GM18499 (cell line): ENCODE measurements around the gene AGAP4.
"Not testable (repeated sequence)": the region's sequence is repeated elsewhere in the genome, so short reads cannot be mapped to it uniquely, and the experiment has no call there.

ENCODE experiments used
- ATAC-seq: cut with Tn5 transposase; IDR thresholded peaks from one replicate; pipeline ENCODE4 v1.9.1; 2021; ENCODE audit warnings: moderate number of reproducible peaks; ENCODE audit not compliant: insufficient read depth, unreplicated experiment

AGAP4 gene

DNA sequence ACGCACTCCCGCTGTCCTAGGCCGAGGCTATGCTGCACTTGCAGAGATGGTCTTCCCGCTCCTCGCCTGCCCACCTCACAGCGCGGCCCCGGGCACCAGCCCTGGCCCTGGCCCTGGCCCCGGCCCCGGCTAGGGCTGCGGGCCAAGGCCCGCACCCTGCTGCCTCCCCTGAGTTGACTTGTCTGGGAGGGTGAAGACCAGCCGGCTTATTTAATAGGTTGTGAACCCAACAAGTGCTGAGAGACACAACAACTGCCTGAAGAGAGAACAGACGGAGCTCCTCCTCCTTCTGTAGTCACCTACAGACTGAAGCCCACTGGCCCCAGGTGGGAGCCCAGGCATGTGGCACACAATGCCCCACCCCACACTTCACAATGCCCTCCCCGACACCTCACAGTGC is at the start of gene AGAP4:
Gene AGAP4, minus strand, starts transcription at position 101 of the 400 bp plus-strand sequence. CDS start 153 bp downstream, outside the sequence.
- ATAC-seq: not testable (repeated sequence)

DNA sequence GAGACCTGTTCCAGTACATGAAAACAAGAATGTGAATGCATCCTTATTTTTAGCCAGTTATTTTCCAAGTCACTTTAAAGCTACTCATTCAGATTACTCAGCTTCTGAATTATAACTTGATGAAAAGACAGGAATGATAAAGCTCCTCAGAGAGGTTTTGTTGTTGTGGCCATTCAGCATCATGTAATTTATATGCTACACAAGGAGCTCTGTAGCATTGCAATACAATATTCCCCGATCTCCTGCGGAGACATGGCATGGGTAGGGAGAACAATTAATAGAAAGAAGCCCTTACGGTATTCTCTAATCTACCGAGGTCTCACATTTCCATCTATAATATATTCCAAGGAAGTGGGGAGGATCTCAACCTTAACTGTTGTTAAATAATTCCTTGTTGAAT is 43.4 kb upstream of the AGAP4 start:
- not testable (repeated sequence) for ATAC-seq

DNA sequence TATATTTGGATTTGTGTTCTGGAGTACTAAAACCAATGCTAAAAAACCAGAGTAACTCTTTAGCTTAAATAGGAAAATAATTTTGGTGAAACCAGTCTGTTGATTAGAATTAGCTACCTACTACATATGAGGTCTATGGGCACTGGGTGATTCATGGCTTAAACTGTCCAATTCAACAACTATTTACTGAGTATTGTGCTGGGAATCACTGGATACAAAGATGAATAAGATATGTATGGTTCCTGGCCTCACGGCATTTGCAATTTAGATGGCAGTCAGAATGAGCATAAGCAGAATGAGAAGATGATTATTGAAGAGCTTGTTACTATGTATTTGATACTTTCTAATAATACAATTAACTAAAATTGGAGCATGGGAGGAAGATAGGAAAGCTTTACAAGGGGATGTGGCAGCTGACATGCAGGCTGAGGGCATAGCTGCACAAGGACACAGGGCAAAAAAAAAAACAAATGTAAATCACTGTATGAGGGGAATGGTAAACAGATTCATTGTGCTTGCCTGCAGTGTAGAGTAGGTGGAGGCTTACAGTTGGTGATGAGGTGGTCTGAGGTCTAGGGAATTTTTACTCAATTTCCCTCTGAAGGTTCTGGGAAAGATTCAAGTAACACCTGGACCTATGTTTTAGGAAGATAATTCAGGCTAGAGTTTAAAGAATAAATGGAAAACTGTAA is 42.4 kb upstream of the AGAP4 start:
- ATAC-seq: not testable (repeated sequence)

DNA sequence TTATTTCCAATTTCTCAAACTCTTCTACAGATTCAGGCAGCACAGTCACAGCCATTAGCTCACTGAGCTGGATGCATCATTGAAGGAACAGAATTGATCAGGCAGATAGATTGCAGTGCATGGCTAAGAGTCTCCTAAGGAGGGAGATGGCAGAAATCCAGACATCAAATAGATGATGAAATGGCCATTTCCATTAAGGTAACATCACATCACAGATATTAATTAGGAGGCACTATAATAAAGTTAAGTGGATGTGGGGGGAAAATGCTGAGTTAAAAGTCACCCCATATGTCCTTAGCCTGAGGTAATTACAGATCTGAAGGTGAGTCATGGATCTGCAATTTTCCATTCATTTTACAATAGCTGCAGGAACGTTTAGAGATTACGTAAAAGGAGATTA is 35.6 kb upstream of the AGAP4 start:
- ATAC-seq: not testable (repeated sequence)

DNA sequence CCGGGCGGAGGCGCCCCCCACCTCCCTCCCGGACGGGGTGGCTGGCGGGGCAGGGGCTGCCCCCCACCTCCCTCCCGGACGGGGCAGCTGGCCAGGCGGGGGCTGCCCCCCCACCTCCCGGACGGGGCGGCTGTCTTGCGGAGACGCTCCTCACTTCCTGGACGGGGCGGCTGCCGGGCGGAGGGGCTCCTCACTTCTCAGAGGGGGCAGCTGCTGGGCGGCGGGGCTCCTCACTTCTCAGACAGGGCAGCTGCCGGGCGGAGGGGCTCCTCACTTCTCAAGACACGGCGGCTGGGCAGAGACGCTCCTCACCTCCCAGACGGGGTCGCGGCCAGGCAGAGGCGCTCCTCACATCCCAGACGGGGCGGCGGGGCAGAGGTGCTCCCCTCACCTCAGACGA is 18.1 kb upstream of the AGAP4 start:
- not testable (repeated sequence) for ATAC-seq

DNA sequence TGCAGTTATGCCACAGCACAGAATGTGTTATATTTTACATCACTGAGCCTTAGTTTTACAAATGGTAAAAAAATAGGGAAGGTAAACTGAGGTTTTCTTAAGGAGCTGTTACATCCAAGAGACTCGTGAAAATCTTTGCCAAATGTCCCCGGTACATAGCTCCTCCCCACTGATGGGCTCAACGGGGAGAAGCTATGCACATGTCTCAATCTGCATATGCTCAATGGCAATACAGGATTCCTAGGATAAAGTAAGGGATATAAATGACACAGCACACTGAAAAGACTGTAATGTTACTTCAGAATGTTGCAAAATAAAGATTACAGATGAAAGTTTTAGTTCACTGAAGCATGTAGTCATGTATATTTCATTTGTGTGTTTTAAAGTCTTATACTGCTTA is 17.0 kb upstream of the AGAP4 start:
- not testable (repeated sequence) for ATAC-seq

DNA sequence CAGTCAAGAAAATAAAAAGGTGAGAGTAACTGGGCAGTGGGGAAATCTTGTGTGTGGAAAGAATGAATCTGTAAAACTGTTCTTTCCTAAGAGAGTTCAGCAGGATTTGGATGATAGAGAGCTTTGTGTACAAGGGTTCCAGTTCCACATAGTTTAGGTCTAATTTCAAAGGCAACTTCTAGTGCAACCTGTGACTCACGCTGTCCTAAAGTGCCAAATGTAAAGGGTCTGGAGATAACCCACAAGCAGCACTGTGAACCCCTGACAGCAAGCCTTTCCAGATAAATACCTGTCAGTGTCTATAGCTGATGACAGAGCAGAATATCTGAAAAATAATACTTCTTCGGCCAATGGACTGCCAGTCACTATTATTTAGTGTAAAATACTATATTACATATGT is 16.3 kb upstream of the AGAP4 start:
- not testable (repeated sequence) for ATAC-seq

DNA sequence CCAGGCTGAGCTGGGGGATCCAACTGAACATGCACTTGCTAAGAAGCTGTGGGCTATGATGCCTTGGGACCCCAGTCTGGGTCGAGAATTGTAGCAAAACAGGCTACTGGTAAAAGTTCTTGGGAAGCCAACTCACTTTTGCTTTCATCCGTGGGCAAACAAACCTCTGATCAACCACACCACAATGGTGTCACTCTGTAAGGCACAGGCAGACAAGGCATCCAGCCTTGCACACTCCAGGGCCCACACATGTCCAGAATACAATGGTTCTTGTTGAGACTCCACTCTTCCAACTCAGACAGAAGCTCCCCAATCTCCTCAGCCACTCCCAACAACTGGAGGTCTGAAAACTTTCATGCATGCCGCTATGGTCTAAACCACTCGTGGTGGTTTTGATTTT is 10.6 kb upstream of the AGAP4 start:
- not testable (repeated sequence) for ATAC-seq

DNA sequence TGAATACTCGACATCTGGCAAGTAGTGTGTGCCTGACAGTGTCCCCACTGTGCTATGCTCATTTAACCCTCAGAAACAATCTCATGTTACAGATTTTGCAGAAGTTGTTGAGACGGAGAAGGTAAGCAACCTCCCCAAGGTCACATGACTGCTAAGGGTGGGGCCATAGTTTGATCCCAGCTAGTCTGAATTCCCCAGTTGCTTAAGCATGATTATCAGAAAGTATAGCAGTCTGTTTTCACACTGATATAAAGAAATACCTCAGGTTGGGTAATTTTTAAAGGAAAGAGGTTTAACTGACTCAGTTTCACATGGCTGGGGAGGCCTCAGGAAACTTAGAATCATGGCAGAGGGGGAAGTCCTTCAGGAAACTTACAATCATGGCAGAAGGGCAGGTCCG is 1.2 kb upstream of the AGAP4 start:
- ATAC-seq: not testable (repeated sequence)

DNA sequence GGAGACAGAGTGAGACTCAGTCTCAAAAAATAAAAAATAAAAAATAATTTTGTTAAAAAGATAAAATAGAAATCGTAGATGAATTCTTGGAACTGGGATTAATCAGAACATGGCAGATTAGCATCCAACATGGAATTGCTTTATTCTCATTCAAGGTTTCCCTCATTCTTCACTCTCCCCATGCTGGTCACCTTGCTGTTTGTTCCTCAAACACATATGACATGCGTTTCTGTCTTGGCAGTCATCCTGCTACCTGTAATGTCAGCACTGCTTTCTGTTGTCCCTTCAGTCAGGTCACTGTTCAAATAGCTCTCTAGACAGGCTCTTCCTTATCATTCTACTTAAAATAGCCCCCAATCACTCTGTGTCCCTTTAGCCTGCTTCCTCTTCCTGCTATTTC is 24.4 kb downstream of the AGAP4 start:
- ATAC-seq: not testable (repeated sequence)

DNA sequence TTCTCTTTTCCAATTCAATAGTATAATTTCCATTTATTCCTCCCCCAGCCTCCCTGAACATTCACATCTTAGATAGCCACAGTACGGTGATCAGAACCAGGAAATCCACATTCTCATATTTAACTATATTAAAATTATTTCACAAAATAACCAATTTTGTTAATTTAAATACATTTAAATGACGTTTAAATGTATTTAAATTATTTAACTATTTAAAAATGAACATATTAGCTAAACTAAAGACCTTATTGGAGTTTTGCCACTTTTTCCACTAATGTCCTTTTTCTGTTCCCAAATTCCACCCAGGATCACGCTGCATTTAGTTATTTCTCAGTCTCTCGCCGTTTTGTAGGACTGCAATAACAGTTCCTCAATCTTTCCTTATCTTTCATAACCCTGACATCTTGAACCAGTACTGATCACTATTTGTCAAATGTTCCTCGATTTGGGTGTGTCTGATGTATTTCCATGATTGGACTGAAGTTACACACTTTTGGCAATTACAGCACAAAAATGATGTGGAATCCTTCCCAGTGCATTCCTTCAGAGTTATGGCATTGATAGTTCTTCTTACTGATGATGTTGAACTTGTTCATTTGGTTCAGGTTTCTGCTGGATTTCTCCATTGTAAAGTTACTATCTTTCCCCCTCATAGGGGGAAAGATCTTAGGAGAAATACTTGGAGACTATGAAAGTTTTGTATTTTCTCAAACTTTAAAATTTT is 27.0 kb downstream of the AGAP4 start:
- ATAC-seq: not testable (repeated sequence)

DNA sequence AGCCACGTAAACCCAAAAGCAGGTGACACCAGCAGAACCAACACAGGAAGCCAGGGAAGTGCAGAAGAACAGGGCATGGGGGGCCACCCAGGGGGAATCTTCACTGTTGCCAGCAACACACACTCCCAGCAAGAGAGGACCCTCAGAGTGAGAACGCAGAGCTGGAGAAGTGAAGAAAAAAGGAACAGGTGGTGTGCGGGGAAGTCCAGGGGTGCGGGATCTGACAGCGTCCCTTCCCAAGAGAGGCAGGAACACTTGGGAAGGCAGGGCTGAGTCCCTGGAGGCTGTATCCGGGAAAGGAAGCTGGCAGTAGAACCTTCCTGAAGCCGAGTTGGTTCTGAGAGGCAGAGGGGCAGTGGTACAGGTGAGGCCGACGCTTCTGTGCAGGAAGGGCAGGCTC is 27.7 kb downstream of the AGAP4 start:
- no peak for ATAC-seq

DNA sequence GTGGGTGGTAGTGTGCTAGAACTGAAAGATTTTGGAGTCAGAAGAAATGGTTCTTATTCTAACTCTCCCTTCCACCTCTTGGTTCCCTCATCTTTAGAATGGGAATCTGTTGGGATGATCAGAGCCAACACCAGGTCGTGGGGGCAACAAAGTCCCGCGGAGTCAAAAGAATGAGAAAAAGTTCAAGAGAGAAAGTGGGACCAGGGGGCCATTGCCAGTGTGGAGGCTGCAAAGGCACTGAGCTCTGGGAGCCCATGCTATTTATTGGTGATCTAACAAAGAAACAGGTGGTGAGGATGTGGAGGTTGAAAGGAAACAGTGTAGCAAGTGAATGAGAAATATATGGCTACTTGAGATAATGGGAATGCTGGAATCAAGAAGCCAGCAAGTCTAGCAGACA is 29.4 kb downstream of the AGAP4 start:
- no peak for ATAC-seq

DNA sequence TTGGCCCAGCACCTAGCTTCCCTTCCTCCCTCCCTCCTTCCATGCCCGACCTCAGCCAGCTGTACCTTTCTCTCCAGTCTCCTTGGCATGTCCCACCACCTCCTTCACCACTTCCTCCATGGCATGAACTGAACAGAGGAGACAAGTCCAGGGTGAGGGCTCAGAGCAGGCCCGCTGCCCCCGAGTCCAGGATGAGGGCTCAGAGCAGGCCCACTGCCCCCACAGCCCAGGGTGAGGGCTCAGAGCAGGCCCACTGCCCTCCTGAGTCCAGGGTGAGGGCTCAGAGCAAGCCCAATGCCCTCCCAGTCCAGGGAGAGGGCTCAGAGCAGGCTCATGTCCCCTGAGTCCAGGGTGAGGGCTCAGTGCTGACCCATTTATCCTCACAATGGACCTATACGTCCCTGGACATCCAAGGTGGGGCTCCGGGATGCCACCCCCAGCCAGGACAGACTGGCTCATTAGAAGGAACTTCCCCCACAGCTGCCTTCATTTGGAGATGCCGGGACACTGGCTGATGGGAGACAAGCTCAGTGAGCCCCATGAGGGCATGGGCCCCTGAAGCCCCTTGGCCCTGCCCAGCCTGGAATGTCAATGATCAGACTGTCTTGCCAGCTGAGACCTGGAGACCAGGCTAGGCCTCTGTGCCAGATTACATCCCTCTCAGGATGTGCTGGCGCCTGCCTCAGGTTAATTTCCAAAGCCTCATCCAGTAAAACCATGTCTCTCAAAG is 30.0 kb downstream of the AGAP4 start:
- ATAC-seq: no peak

DNA sequence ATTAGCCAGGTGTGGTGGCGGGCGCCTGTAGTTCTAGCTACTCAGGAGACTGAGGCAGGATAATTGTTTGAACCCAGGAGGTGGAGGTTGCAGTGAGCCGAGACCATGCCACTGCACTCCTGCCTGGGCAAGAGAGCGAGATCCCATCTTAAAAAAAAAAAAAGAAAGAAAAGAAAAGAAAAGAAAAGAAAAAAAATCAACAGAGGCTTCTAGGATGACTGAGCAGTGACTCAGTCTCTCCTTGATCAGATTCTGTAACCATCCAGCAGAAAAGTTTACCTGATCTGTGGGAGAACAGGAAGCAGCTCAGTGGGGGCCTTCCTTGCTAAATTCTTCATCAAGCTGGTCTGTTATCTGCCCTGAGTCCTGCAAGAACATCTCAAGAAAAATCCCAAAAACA is 33.2 kb downstream of the AGAP4 start:
- ATAC-seq: not testable (repeated sequence)

DNA sequence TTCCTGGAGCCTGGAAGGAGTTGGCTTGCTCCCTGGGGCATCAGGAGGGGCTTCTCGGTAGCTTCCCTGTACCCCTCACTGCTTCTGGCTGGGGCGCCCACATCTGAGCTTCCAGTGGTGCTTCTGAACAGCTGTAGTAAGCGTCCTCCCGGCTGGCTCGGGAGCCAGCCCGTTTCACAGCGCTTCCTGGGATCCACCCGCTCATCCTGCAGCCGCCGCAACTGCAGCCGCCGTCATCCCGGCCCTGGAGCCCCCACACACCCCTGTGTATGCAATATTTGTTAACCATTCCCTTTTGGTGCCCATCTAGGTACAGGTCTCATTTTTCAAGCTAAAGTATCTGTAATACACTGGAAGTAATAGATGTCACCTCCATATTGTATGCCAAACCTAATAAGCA is 34.3 kb downstream of the AGAP4 start:
- ATAC-seq: not testable (repeated sequence)

DNA sequence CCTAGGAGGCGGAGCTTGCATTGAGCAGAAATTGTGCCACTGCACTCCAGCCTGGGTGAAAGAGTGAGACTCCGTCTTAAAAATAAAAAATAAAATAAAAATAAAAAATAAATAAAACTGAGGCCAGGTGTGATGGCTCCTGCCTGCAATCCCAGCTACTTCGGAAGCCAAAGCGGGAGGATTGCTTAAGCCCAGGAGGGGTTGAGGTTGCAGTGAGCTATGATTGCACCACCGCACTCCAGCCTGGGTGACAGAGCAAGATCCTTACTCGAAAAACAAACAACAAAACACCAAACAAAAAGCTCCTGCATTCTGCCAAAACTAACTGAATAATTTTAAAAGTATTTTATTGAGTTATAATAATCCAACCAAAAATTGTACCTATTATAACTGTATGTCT is 36.2 kb downstream of the AGAP4 start:
- no peak for ATAC-seq

DNA sequence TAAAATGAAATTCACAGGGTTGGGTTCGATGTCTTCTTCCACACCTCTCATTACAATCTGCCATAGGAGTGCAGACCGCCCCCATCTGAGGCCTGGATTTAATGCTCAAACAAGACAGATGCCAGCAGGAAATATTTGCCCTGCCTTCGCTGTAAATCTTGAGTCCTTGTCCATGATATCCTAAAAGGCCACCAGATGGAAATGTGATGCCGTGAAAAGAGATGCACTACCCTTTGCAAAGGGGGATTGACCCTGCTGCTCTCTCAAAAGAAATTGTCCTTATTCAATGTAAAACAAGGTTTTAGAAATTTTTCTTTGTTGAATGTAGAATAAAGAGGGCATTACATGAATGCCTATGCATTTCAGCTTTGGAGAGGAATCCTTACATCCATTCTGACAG is 37.5 kb downstream of the AGAP4 start:
- ATAC-seq: no peak

DNA sequence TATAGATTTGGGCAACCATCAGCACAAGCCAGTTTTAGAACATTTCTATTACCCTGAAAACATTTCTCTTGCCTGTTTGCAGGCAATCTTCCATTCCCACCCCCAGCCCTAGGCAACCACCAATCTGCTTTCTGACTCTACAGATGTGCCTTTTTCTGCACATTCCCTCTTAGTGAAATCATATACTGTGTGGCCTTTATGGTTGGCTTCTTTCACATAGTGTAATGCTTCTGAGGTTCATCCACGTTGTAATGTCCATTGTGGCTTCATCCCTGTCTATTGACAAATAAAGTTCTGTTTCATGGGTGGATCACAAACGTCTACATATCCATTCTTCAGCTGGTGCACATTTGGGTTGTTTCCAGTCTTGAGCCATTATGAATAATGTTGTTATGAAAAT is 42.3 kb downstream of the AGAP4 start:
- ATAC-seq: not testable (repeated sequence)

DNA sequence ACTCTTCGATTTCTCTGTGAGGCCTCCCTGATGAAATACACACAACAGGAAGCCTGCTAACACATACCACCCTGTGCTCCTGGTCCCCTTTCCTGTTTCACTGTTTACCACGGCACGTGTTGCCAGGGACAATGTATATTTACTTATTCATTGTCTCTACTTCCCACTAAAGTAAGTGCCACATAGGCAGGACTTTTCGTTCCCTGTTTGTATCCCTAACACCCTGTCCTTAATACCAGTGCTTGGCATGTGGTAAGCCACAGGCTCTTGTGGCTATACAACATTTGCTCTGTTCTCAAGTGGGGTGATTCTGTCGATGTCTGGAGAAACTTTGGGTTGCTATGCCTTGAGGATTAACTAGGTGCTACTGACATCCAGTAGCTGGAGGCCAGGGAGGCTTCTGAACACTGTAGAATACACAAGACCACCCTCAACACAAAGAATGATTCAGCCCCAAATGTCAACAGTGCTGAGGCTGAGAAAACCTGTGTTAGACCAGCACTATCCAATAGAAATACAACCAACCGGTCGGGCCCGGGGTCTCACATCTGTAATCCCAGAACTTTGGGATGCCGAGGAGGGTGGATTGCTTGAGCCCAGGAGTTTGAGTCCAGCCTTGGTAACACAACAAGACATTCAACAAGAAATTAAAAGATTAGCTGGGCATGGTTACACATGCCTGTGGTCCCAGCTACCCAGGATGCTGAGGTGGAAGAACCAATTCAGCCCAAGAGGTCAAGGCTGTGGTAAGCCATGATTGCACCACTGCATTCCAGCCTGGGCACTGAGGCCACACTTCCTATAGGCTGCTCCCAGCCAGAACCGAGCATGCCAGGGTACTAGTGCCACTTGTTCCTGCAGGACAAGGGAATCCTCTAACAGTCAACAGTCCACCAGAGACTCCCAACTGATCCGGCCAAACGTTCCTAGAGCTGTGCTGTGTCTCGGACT is 44.0 kb downstream of the AGAP4 start:
- ATAC-seq: not testable (repeated sequence)
